Suprapubic skin (tissue), 4 donors: ENCODE measurements around the gene UBE2D1. TPM values are rescaled to one million over a fixed set of nuclear protein-coding genes. Genes with fewer than 3 reads are reported as not detected.

ENCODE experiments used
- DNase-seq, 2 donors: peaks; one replicate each; pipeline ENCODE4 v3.0.0-alpha.2; 2019; ENCODE audit warnings: low spot score in 2 of 2
- H3K27ac ChIP-seq: fragments of 200-600 bp; sonication (generic); one replicate; pipeline ENCODE4 v1.5.1; 2019
- H3K27me3 ChIP-seq: fragments of 200-600 bp; sonication (generic); one replicate; pipeline ENCODE4 v1.5.1; 2019
- H3K36me3 ChIP-seq: fragments of 200-600 bp; sonication (generic); one replicate; pipeline ENCODE4 v1.5.1; 2019
- H3K4me1 ChIP-seq: fragments of 200-600 bp; sonication (generic); one replicate; pipeline ENCODE4 v1.5.1; 2019
- H3K4me3 ChIP-seq: fragments of 200-600 bp; sonication (generic); one replicate; pipeline ENCODE4 v1.5.1; 2019; ENCODE audit warnings: mild to moderate bottlenecking
- H3K9me3 ChIP-seq: fragments of 200-600 bp; sonication (generic); one replicate; pipeline ENCODE4 v1.5.1; 2019
- CTCF ChIP-seq, 2 donors: fragments of 200-600 bp in 1 of 2; fragments of 450-650 bp in 1 of 2; sonication (generic) in 1 of 2; IDR thresholded peaks; one replicate each; pipeline ENCODE4 v1.5.1; 2016 to 2019; ENCODE audit warnings: antibody characterized with exemption in 2 of 2, mild to moderate bottlenecking in 1 of 2, moderate library complexity in 1 of 2
- EP300 ChIP-seq: sonication (generic); formaldehyde crosslinking; IDR thresholded peaks from one replicate; pipeline ENCODE4 v1.6.1; 2017; ENCODE audit warnings: antibody characterized with exemption
- POLR2A ChIP-seq, 2 donors: fragments of 450-650 bp; IDR thresholded peaks; one replicate each; pipeline ENCODE4 v1.6.1; 2017; ENCODE audit warnings: antibody characterized with exemption in 2 of 2, mild to moderate bottlenecking in 2 of 2, moderate library complexity in 2 of 2
- POLR2AphosphoS5 ChIP-seq, 3 donors: sonication (generic); formaldehyde crosslinking; IDR thresholded peaks; one replicate each; pipeline ENCODE4 v1.6.1; 2017; ENCODE audit warnings: antibody characterized with exemption in 3 of 3
- WGBS: methylation state at CpG from one replicate; pipeline ENCODE4 v1.1.5; 2018; 5-methylcytosine and 5-hydroxymethylcytosine counted together
- total RNA-seq, 4 donors: library from RNA; depleted of rRNA; stranded (reverse); fragments of >200 nt; gene quantifications; one replicate each; pipeline ENCODE4 v1.1.0, GENCODE V29; 2016

UBE2D1 gene
- 10 to 100 TPM in 2 of 4 donors, 1 to 10 TPM in 2; 8.3 to 11.5 (median 9.6) TPM for total RNA-seq

- peak within 1 kb of the TSS; percentile 98 for H3K4me3 ChIP-seq
- peak within 1 kb of the TSS; percentile 74 for H3K27ac ChIP-seq
- 0% methylated on average over 10 of the region's 49 CpGs for WGBS
- no peak for TF ChIP-seq CTCF (IDR thresholded peaks at IDR 0.05)
- TF ChIP-seq POLR2A (IDR thresholded peaks at IDR 0.05) = peak; percentile 85
- peak in 2 of 3 donors; percentile 55 to 78 for TF ChIP-seq POLR2AphosphoS5 (IDR thresholded peaks at IDR 0.05)
- peaks cover 19% of the 10 kb centered on the region for H3K4me1 ChIP-seq
- peak; percentile 91 to 95 for DNase-seq
- H3K9me3 ChIP-seq = no peaks in the 10 kb centered on the region
- H3K36me3 ChIP-seq = no peaks in the 10 kb centered on the region
- no peaks in the 10 kb centered on the region for H3K27me3 ChIP-seq
Measured at GRCh38 chr10:58334817-58335305, at the start of gene UBE2D1. Gene UBE2D1, plus strand, starts transcription at chr10:58335006. Its CDS starts 196 bp downstream, at chr10:58335202.

- H3K27ac ChIP-seq = no peak overlapping the region
- DNase-seq = no peak
- H3K27me3 ChIP-seq = no peaks in the 10 kb centered on the region
- TF ChIP-seq POLR2A (IDR thresholded peaks at IDR 0.05) = no peak
- TF ChIP-seq CTCF (IDR thresholded peaks at IDR 0.05) = peak; percentile 66
- no peak for TF ChIP-seq POLR2AphosphoS5 (IDR thresholded peaks at IDR 0.05)
- H3K36me3 ChIP-seq = no peaks in the 10 kb centered on the region
- 60% methylated on average over 5 of the region's 5 CpGs for WGBS
- H3K4me1 ChIP-seq = no peaks in the 10 kb centered on the region
- no peaks in the 10 kb centered on the region for H3K9me3 ChIP-seq
- H3K4me3 ChIP-seq = no peak overlapping the region
Measured at GRCh38 chr10:58291538-58292174, 43.1 kb upstream of the UBE2D1 start.

- DNase-seq = no peak
- WGBS = 86% methylated on average over 5 of the region's 5 CpGs
- Histone ChIP-seq H3K9me3 (no peaks in the 10 kb centered on the region), H3K4me3 (no peak overlapping the region), H3K27ac (no peak overlapping the region), H3K27me3 (no peaks in the 10 kb centered on the region), H3K4me1 (no peaks in the 10 kb centered on the region), H3K36me3 (no peaks in the 10 kb centered on the region)
- TF ChIP-seq POLR2AphosphoS5 (IDR thresholded peaks at IDR 0.05) (no peak), POLR2A (IDR thresholded peaks at IDR 0.05) (no peak), EP300 (no peak), CTCF (IDR thresholded peaks at IDR 0.05) (no peak)
Measured at GRCh38 chr10:58293989-58294388, 40.8 kb upstream of the UBE2D1 start.

- Histone ChIP-seq H3K4me3 (no peak overlapping the region), H3K9me3 (no peaks in the 10 kb centered on the region), H3K4me1 (peaks cover 3% of the 10 kb centered on the region), H3K27ac (no peak overlapping the region), H3K36me3 (no peaks in the 10 kb centered on the region), H3K27me3 (peaks cover 3% of the 10 kb centered on the region)
- DNase-seq = no peak
- WGBS = 8% methylated on average over 4 of the region's 4 CpGs
- TF ChIP-seq POLR2A (IDR thresholded peaks at IDR 0.05) = no peak
- TF ChIP-seq CTCF (IDR thresholded peaks at IDR 0.05) = peak; percentile 39 to 62
Measured at GRCh38 chr10:58299580-58299979, 35.2 kb upstream of the UBE2D1 start.

- no peaks in the 10 kb centered on the region for H3K9me3 ChIP-seq
- no peak overlapping the region for H3K27ac ChIP-seq
- H3K27me3 ChIP-seq = peaks cover 5% of the 10 kb centered on the region
- H3K36me3 ChIP-seq = no peaks in the 10 kb centered on the region
- no peak for DNase-seq
- no peak overlapping the region for H3K4me3 ChIP-seq
- TF ChIP-seq POLR2AphosphoS5 (IDR thresholded peaks at IDR 0.05) (no peak), CTCF (IDR thresholded peaks at IDR 0.05) (no peak), POLR2A (IDR thresholded peaks at IDR 0.05) (no peak), EP300 (no peak)
- H3K4me1 ChIP-seq = peaks cover 3% of the 10 kb centered on the region
Measured at GRCh38 chr10:58300676-58301075, 34.1 kb upstream of the UBE2D1 start.
